HepG2 (cell line): Measurements from ENCODE around the gene NDUFB7.

Experiments
- CTCF ChIP-seq: sonication (generic); formaldehyde crosslinking; IDR thresholded peaks from 2 replicates; pipeline ENCODE4 v1.5.0; 2020; ENCODE audit warnings: mild to moderate bottlenecking, missing genetic modification reagents, moderate library complexity
- HDAC6 ChIP-seq: fragments of 200-600 bp; sonication (generic); IDR thresholded peaks from 2 replicates; pipeline ENCODE4 v1.7.0; 2017; ENCODE audit warnings: mild to moderate bottlenecking, antibody characterized with exemption, low read length, low read depth
- MAFK ChIP-seq, 2 experiments: IDR thresholded peaks in 1 of 2; conservative IDR thresholded peaks in 1 of 2; 2 replicates each; pipeline ENCODE4 v1.6.1; 2011; ENCODE audit warnings: improper control_type of control experiment in 2 of 2, low read length in 2 of 2
- MXI1 ChIP-seq: IDR thresholded peaks from 3 replicates; pipeline ENCODE4 v1.6.1; 2012; ENCODE audit warnings: low read depth, low read length, inconsistent platforms, borderline replicate concordance
- PRPF4 ChIP-seq: fragments of 200-400 bp; formaldehyde crosslinking; IDR thresholded peaks from 2 replicates; pipeline ENCODE4 v1.6.1; 2016; ENCODE audit warnings: low read length, low read depth; ENCODE audit not compliant: poor library complexity, severe bottlenecking

GRCh38 chr19:14519245-14519859 lies 52.5 kb downstream of the NDUFB7 start:
- TF ChIP-seq MAFK (conservative IDR thresholded peaks at IDR 0.05 in 1 of 2, IDR thresholded peaks at IDR 0.05 in 1 of 2; ENCODE audit: low read length in 2 of 2) (no peak), MXI1 (no peak), HDAC6 (no peak), PRPF4 (peak; percentile 80), CTCF (CRISPR knock-in tag) (no peak)
